ENCODE data around the gene DEF6. TPM values are rescaled to one million over a fixed set of nuclear protein-coding genes. Genes with fewer than 3 reads are reported as not detected.

Gene DEF6
- total RNA-seq, 3 donors from 2014 or later, result 4.8 to 14.2 (median 14.1) TPM

GRCh38 chr6:35282472-35282871 lies 15.1 kb upstream of the DEF6 start:
- H3K36me3 ChIP-seq, result peaks cover 13% of the 10 kb centered on the region
- intact Hi-C loops (cut with DNase I; ENCODE audit: low total_unique reads), result loop anchor here (5.0 kb wide), 1 partner anchor 930 kb away; no protein-coding TSS in a partner anchor
- H3K4me1 ChIP-seq, result no peaks in the 10 kb centered on the region
- H3K27me3 ChIP-seq, result no peaks in the 10 kb centered on the region
- H3K9me3 ChIP-seq, result no peaks in the 10 kb centered on the region
- no peak overlapping the region for H3K27ac ChIP-seq
- no peak overlapping the region for H3K4me3 ChIP-seq
- TF ChIP-seq POLR2A (IDR thresholded peaks at IDR 0.05) (no peak), CTCF (IDR thresholded peaks at IDR 0.05) (no peak), POLR2AphosphoS5 (IDR thresholded peaks at IDR 0.05) (no peak)
- no peak for DNase-seq (ENCODE audit: low spot score in 2 of 2)

- Histone ChIP-seq H3K27me3 (no peaks in the 10 kb centered on the region), H3K4me1 (no peaks in the 10 kb centered on the region), H3K4me3 (no peak overlapping the region), H3K9me3 (no peaks in the 10 kb centered on the region), H3K36me3 (peaks cover 19% of the 10 kb centered on the region), H3K27ac (no peak overlapping the region)
- TF ChIP-seq POLR2A (IDR thresholded peaks at IDR 0.05), result no peak
- no peak for TF ChIP-seq CTCF (IDR thresholded peaks at IDR 0.05)
- no peak for TF ChIP-seq POLR2AphosphoS5 (IDR thresholded peaks at IDR 0.05)
- intact Hi-C loops (cut with DNase I; ENCODE audit: low total_unique reads), result loop anchor here (5.0 kb wide), 1 partner anchor 929 kb away; no protein-coding TSS in a partner anchor
- no peak for DNase-seq (ENCODE audit: low spot score in 2 of 2)
Measured at GRCh38 chr6:35283361-35283760, 14.3 kb upstream of the DEF6 start.

GRCh38 chr6:35287671-35288396 lies 9.8 kb upstream of the DEF6 start:
- peaks cover 11% of the 10 kb centered on the region for H3K36me3 ChIP-seq
- H3K4me1 ChIP-seq, result no peaks in the 10 kb centered on the region
- no peak overlapping the region for H3K4me3 ChIP-seq
- intact Hi-C loops (cut with DNase I; ENCODE audit: low total_unique reads), result no loop called here
- DNase-seq (ENCODE audit: low spot score in 2 of 2), result no peak
- no peaks in the 10 kb centered on the region for H3K27me3 ChIP-seq
- H3K9me3 ChIP-seq, result no peaks in the 10 kb centered on the region
- no peak overlapping the region for H3K27ac ChIP-seq
- TF ChIP-seq POLR2AphosphoS5 (IDR thresholded peaks at IDR 0.05) (no peak), POLR2A (IDR thresholded peaks at IDR 0.05) (no peak), CTCF (IDR thresholded peaks at IDR 0.05) (no peak)

- intact Hi-C loops (cut with DNase I; ENCODE audit: low total_unique reads), result no loop called here
- peaks cover 15% of the 10 kb centered on the region for H3K36me3 ChIP-seq
- no peak for DNase-seq (ENCODE audit: low spot score in 2 of 2)
Measured at GRCh38 chr6:35288834-35289233, 8.8 kb upstream of the DEF6 start.

More at GRCh38 chr6:35288834-35289233, 8.8 kb upstream of the DEF6 start:
- Histone ChIP-seq H3K27me3 (no peaks in the 10 kb centered on the region), H3K9me3 (no peaks in the 10 kb centered on the region), H3K4me1 (no peaks in the 10 kb centered on the region), H3K4me3 (no peak overlapping the region), H3K27ac (no peak overlapping the region)
- TF ChIP-seq POLR2AphosphoS5 (IDR thresholded peaks at IDR 0.05), result no peak
- TF ChIP-seq POLR2A (IDR thresholded peaks at IDR 0.05), result no peak
- no peak for TF ChIP-seq CTCF (IDR thresholded peaks at IDR 0.05)
